Measurements from ENCODE around the gene RNU6-1. TPM values are rescaled to one million over a fixed set of nuclear protein-coding genes. Genes with fewer than 3 reads are reported as not detected.

Gene RNU6-1
- polyA plus RNA-seq, 2 of the 4 experiments (the other 2 are of a cell fraction), result not detected

GRCh38 chr15:67854358-67854757 lies 14.5 kb upstream of the RNU6-1 start:
- Histone ChIP-seq H3K9me3 (no peaks in the 10 kb centered on the region), H3K27ac (peak overlapping the region in 1 of 2 experiments; percentile 45; a peak in 1 of 6 replicates), H3K4me2 (no peak overlapping the region), H3K4me3 (no peak overlapping the region), H3K4me1 (peaks cover 19% of the 10 kb centered on the region)
- TF ChIP-seq, protein P1, sequence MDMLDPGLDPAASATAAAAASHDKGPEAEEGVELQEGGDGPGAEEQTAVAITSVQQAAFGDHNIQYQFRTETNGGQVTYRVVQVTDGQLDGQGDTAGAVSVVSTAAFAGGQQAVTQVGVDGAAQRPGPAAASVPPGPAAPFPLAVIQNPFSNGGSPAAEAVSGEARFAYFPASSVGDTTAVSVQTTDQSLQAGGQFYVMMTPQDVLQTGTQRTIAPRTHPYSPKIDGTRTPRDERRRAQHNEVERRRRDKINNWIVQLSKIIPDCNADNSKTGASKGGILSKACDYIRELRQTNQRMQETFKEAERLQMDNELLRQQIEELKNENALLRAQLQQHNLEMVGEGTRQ (IDR thresholded peaks at IDR 0.05), result no peak
- TF ChIP-seq FOSB (CRISPR knock-in tag; IDR thresholded peaks at IDR 0.05) (no peak), JUN (IDR thresholded peaks at IDR 0.05) (no peak), HOXB5 (CRISPR knock-in tag; IDR thresholded peaks at IDR 0.05) (no peak), PHF8 (IDR thresholded peaks at IDR 0.05; ENCODE audit: borderline replicate concordance, low read depth) (no peak), MAFK (IDR thresholded peaks at IDR 0.05; ENCODE audit: partially characterized antibody) (no peak), POLR2A (IDR thresholded peaks at IDR 0.05; ENCODE audit: low read length) (no peak), CHD2 (IDR thresholded peaks at IDR 0.05; ENCODE audit: low read length, partially characterized antibody) (no peak), TFCP2L1 (CRISPR knock-in tag; IDR thresholded peaks at IDR 0.05) (no peak), RARB (CRISPR knock-in tag; IDR thresholded peaks at IDR 0.05) (no peak), HES2 (IDR thresholded peaks at IDR 0.05) (no peak), ZNF302 (CRISPR knock-in tag; IDR thresholded peaks at IDR 0.05) (no peak), ESRRA (IDR thresholded peaks at IDR 0.05; ENCODE audit: borderline replicate concordance, low read length) (no peak), RNF2 (IDR thresholded peaks at IDR 0.05; ENCODE audit: borderline replicate concordance, low read depth) (no peak)
- TF ChIP-seq, protein P2, sequence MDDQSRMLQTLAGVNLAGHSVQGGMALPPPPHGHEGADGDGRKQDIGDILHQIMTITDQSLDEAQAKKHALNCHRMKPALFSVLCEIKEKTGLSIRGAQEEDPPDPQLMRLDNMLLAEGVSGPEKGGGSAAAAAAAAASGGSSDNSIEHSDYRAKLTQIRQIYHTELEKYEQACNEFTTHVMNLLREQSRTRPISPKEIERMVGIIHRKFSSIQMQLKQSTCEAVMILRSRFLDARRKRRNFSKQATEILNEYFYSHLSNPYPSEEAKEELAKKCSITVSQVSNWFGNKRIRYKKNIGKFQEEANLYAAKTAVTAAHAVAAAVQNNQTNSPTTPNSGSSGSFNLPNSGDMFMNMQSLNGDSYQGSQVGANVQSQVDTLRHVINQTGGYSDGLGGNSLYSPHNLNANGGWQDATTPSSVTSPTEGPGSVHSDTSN (IDR thresholded peaks at IDR 0.05), result no peak
- TF ChIP-seq, protein P3, sequence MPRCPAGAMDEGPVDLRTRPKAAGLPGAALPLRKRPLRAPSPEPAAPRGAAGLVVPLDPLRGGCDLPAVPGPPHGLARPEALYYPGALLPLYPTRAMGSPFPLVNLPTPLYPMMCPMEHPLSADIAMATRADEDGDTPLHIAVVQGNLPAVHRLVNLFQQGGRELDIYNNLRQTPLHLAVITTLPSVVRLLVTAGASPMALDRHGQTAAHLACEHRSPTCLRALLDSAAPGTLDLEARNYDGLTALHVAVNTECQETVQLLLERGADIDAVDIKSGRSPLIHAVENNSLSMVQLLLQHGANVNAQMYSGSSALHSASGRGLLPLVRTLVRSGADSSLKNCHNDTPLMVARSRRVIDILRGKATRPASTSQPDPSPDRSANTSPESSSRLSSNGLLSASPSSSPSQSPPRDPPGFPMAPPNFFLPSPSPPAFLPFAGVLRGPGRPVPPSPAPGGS (IDR thresholded peaks at IDR 0.05), result no peak
- no peak for FAIRE-seq
- peak; percentile 24 to 43; a peak in 3 of 6 replicates for ATAC-seq
- WGBS (ENCODE audit: missing lambda C conversion rate), result 95% methylated on average over 1 of the region's 1 CpG
- ChIA-PET CTCF (interaction anchor here (1.1 to 9.7 kb wide), 3 partner anchors 9 to 303 kb away, joined by 3 to 66 read pairs (median 4); no protein-coding TSS in a partner anchor), POLR2A (no interaction called here)
- DNase-seq (ENCODE audit: low read depth in 1 of 2, low spot score in 1 of 2), result no peak

GRCh38 chr15:67853454-67853853 lies 13.6 kb upstream of the RNU6-1 start:
- H3K4me2 ChIP-seq, result no peak overlapping the region
- FAIRE-seq (no peak), ATAC-seq (no peak), DNase-seq (ENCODE audit: low read depth in 1 of 2, low spot score in 1 of 2) (no peak)
- WGBS (ENCODE audit: missing lambda C conversion rate), result 90% methylated on average over 3 of the region's 3 CpGs
- peaks cover 19% of the 10 kb centered on the region for H3K4me1 ChIP-seq
- no peaks in the 10 kb centered on the region for H3K9me3 ChIP-seq
- CTCF ChIA-PET, result interaction anchor here (0.7 to 9.7 kb wide), 5 partner anchors 10 to 304 kb away, joined by 4 to 66 read pairs (median 4); no protein-coding TSS in a partner anchor
- H3K27ac ChIP-seq, result no peak overlapping the region
- no peak overlapping the region for H3K4me3 ChIP-seq
- TF ChIP-seq RFX5 (IDR thresholded peaks at IDR 0.05), result no peak
- TF ChIP-seq NFE2L2 (conservative IDR thresholded peaks at IDR 0.05; ENCODE audit: low read length), result no peak
- TF ChIP-seq ZSCAN20 (CRISPR knock-in tag; IDR thresholded peaks at IDR 0.05), result no peak
- no peak for TF ChIP-seq KDM5A (IDR thresholded peaks at IDR 0.05)
- TF ChIP-seq HES2 (IDR thresholded peaks at IDR 0.05), result no peak
- TF ChIP-seq JUN (IDR thresholded peaks at IDR 0.05), result no peak
- TF ChIP-seq POLR2AphosphoS2 (conservative IDR thresholded peaks at IDR 0.05; ENCODE audit: low read length), result no peak
- no peak for TF ChIP-seq RAD21 (conservative IDR thresholded peaks at IDR 0.05 in 1 of 2, IDR thresholded peaks at IDR 0.05 in 1 of 2)
- POLR2A ChIA-PET, result interaction anchor here (1.0 kb wide), 1 partner anchor 333 kb away, joined by 4 read pairs; no protein-coding TSS in a partner anchor
